ENCODE data around the gene PHTF2.
"Not testable (repeated sequence)": the region's sequence is repeated elsewhere in the genome, so short reads cannot be mapped to it uniquely, and the experiment has no call there.

PHTF2 gene

GRCh38 chr7:77771901-77772300 lies 26.7 kb upstream of the PHTF2 start:
- H3K27me3 ChIP-seq (replicated peaks; ENCODE audit: control insufficient read depth, insufficient read depth, low read length): no peaks in the 10 kb centered on the region
- peaks cover 3% of the 10 kb centered on the region; the same call in 1 of the 2 replicates for H3K36me3 ChIP-seq (ENCODE audit: control insufficient read depth, insufficient read depth, low read length)
- DNase-seq (ENCODE audit: extremely low read depth, insufficient read length): no peak
- no peak overlapping the region for H3K4me3 ChIP-seq (replicated peaks; ENCODE audit: low read depth, low read length)
- TF ChIP-seq CTCF (IDR thresholded peaks at IDR 0.05; ENCODE audit: insufficient read depth, low read length, poor library complexity, severe bottlenecking): no peak

GRCh38 chr7:77778535-77778934 lies 20.0 kb upstream of the PHTF2 start:
- Histone ChIP-seq H3K4me3 (replicated peaks; ENCODE audit: low read depth, low read length) (no peak overlapping the region), H3K27me3 (replicated peaks; ENCODE audit: control insufficient read depth, insufficient read depth, low read length) (no peaks in the 10 kb centered on the region), H3K36me3 (ENCODE audit: control insufficient read depth, insufficient read depth, low read length) (peaks cover 3% of the 10 kb centered on the region)
- TF ChIP-seq CTCF (IDR thresholded peaks at IDR 0.05; ENCODE audit: insufficient read depth, low read length, poor library complexity, severe bottlenecking): no peak
- DNase-seq (ENCODE audit: extremely low read depth, insufficient read length): no peak

GRCh38 chr7:77782383-77782782 lies 16.2 kb upstream of the PHTF2 start:
- Histone ChIP-seq H3K4me3 (replicated peaks; ENCODE audit: low read depth, low read length) (no peak overlapping the region), H3K27me3 (replicated peaks; ENCODE audit: control insufficient read depth, insufficient read depth, low read length) (no peaks in the 10 kb centered on the region), H3K36me3 (ENCODE audit: control insufficient read depth, insufficient read depth, low read length) (peaks cover 3% of the 10 kb centered on the region)
- no peak for DNase-seq (ENCODE audit: extremely low read depth, insufficient read length)
- TF ChIP-seq CTCF (IDR thresholded peaks at IDR 0.05; ENCODE audit: insufficient read depth, low read length, poor library complexity, severe bottlenecking): no peak

GRCh38 chr7:77783111-77783510 lies 15.5 kb upstream of the PHTF2 start:
- H3K36me3 ChIP-seq (ENCODE audit: control insufficient read depth, insufficient read depth, low read length): peaks cover 3% of the 10 kb centered on the region
- no peak for TF ChIP-seq CTCF (IDR thresholded peaks at IDR 0.05; ENCODE audit: insufficient read depth, low read length, poor library complexity, severe bottlenecking)
- no peak overlapping the region for H3K4me3 ChIP-seq (replicated peaks; ENCODE audit: low read depth, low read length)
- H3K27me3 ChIP-seq (replicated peaks; ENCODE audit: control insufficient read depth, insufficient read depth, low read length): no peaks in the 10 kb centered on the region
- no peak for DNase-seq (ENCODE audit: extremely low read depth, insufficient read length)

GRCh38 chr7:77783545-77783944 lies 15.0 kb upstream of the PHTF2 start:
- Histone ChIP-seq H3K36me3 (ENCODE audit: control insufficient read depth, insufficient read depth, low read length) (peaks cover 2% of the 10 kb centered on the region), H3K27me3 (replicated peaks; ENCODE audit: control insufficient read depth, insufficient read depth, low read length) (no peaks in the 10 kb centered on the region), H3K4me3 (replicated peaks; ENCODE audit: low read depth, low read length) (no peak overlapping the region)
- DNase-seq (ENCODE audit: extremely low read depth, insufficient read length): no peak
- no peak for TF ChIP-seq CTCF (IDR thresholded peaks at IDR 0.05; ENCODE audit: insufficient read depth, low read length, poor library complexity, severe bottlenecking)

- not testable (repeated sequence) for H3K36me3 ChIP-seq (ENCODE audit: control insufficient read depth, insufficient read depth, low read length); DNase-seq (ENCODE audit: extremely low read depth, insufficient read length); H3K27me3 ChIP-seq (replicated peaks; ENCODE audit: control insufficient read depth, insufficient read depth, low read length); H3K4me3 ChIP-seq (replicated peaks; ENCODE audit: low read depth, low read length)
Observed at GRCh38 chr7:77784426-77784825, 14.1 kb upstream of the PHTF2 start.
